ENCODE measurements around the gene SLC49A3. TPM values are rescaled to one million over a fixed set of nuclear protein-coding genes. Genes with fewer than 3 reads are reported as not detected.
"Not testable (repeated sequence)": the region's sequence is repeated elsewhere in the genome, so short reads cannot be mapped to it uniquely, and the experiment has no call there.

The SLC49A3 gene
- total and polyA plus RNA-seq, 8 donors, result 2.7 to 18.8 (median 10.4) TPM

DNA sequence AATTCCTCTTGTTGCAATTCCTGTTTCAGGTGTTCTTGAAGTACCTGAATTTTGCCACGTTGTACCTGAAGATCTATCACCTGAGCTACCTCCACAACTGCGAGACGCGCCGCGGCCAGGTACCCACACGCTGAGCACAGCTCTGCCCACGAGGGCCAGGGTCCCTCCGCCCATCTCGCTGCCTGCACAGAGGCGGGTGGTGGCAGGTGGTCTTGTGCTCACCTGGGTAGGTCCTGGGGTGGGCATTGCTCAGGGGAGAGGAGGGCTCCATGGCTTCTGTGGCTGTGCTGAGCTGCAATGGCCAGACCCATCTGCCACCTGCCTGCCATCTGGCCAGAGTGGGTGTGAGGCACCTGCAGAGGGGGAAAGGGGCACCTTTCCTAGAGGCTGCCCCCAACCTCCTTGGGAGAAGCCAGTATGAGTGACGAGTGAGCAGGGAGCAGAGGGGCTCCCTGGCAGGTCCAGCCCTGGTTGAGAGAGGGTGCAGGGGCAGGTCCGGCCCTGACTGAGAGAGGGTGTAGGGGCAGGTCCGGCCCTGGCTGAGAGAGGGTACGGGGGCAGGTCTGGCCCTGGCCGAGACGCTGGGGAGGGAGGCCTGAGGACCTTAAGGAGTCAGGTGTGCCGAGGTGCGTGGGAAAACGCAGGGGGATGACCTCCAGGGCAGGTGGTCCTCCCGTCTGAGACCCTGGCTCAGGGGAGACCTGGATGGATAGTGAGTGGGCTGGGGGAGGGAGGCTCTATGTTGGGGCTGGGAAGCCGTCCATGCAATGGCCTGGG lies 52.9 kb downstream of the SLC49A3 start:
- Histone ChIP-seq H3K9me3 (peaks cover 0 to 15% (median 0%) of the 10 kb centered on the region in 4 donors), H3K27ac (no peak overlapping the region), H3K4me1 (no peaks in the 10 kb centered on the region), H3K4me3 (no peak overlapping the region), H3K27me3 (peaks cover 0 to 45% (median 0%) of the 10 kb centered on the region in 3 donors), H3K36me3 (no peaks in the 10 kb centered on the region)
- intact Hi-C loops (cut with DNase I; ENCODE audit: low total_unique reads), result no loop called here
- DNase-seq, result no peak
- TF ChIP-seq, protein P1, sequence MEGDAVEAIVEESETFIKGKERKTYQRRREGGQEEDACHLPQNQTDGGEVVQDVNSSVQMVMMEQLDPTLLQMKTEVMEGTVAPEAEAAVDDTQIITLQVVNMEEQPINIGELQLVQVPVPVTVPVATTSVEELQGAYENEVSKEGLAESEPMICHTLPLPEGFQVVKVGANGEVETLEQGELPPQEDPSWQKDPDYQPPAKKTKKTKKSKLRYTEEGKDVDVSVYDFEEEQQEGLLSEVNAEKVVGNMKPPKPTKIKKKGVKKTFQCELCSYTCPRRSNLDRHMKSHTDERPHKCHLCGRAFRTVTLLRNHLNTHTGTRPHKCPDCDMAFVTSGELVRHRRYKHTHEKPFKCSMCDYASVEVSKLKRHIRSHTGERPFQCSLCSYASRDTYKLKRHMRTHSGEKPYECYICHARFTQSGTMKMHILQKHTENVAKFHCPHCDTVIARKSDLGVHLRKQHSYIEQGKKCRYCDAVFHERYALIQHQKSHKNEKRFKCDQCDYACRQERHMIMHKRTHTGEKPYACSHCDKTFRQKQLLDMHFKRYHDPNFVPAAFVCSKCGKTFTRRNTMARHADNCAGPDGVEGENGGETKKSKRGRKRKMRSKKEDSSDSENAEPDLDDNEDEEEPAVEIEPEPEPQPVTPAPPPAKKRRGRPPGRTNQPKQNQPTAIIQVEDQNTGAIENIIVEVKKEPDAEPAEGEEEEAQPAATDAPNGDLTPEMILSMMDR (IDR thresholded peaks at IDR 0.05), result no peak
- no peak for TF ChIP-seq POLR2A (IDR thresholded peaks at IDR 0.05)
- TF ChIP-seq EP300 (IDR thresholded peaks at IDR 0.05), result no peak
- no peak for TF ChIP-seq POLR2AphosphoS5 (IDR thresholded peaks at IDR 0.05)
- 81 to 88% (median 83%) methylated on average over 21 to 22 of the region's 22 CpGs for WGBS, 5 donors

DNA sequence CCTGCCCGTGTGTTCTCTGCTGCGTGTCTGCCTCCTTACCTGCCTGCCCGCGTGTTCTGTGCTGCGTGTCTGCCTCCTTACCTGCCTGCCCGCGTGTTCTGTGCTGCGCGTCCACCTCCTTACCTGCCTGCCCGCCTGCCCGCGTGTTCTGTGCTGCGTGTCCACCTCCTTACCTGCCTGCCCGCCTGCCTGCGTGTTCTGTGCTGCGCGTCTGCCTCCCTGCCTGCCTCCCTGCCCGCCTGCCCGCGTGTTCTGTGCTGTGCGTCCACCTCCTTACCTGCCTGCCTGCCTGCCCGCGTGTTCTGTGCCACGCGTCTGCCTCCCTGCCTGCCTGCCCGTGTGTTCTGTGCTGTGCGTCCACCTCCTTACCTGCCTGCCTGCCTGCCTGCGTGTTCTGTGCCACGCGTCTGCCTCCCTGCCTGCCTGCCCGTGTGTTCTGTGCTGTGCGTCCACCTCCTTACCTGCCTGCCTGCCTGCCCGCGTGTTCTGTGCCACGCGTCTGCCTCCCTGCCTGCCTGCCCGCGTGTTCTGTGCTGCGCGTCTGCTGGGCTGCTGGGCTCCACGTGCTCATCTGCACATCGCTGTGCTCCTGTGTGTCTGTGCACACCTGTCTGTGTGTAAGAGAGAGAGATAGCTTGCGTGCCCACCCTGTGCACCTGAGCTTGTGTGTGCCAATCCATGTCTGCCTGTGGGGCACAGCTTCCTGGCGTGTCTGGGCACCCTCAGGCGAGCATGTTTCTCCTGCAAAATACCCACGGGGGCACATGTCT lies 53.7 kb downstream of the SLC49A3 start:
- Histone ChIP-seq H3K9me3 (peaks cover 0 to 15% (median 0%) of the 10 kb centered on the region in 4 donors), H3K27me3 (peaks cover 0 to 50% (median 0%) of the 10 kb centered on the region in 3 donors)
- H3K4me1 ChIP-seq; DNase-seq; H3K36me3 ChIP-seq; H3K27ac ChIP-seq; H3K4me3 ChIP-seq; intact Hi-C loops (cut with DNase I; ENCODE audit: low total_unique reads): not testable (repeated sequence)
- 91 to 93% (median 92%) methylated on average over 43 to 46 of the region's 46 CpGs for WGBS, 5 donors

DNA sequence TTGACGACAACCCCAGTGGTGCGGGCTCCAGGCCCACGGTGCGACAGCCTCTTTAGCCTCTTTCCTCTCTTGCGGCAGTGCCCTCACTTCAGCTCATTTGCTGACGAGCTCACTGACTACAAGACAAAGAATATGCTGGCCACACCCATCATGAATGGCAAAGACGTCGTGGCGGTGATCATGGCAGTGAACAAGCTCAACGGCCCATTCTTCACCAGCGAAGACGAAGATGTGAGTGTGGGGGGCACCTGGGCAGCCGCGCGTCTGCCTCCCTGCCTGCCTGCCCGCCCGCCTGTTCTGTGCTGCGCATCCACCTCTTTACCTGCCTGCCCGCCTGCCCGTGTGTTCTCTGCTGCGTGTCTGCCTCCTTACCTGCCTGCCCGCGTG lies 54.4 kb downstream of the SLC49A3 start:
- intact Hi-C loops (cut with DNase I; ENCODE audit: low total_unique reads), result no loop called here
- TF ChIP-seq, protein P1 (IDR thresholded peaks at IDR 0.05), result no peak
- TF ChIP-seq EP300 (IDR thresholded peaks at IDR 0.05), result no peak
- no peak for TF ChIP-seq POLR2AphosphoS5 (IDR thresholded peaks at IDR 0.05)
- no peak for TF ChIP-seq POLR2A (IDR thresholded peaks at IDR 0.05)
- no peak for DNase-seq
- WGBS, 5 donors, result 75 to 81% (median 76%) methylated on average over 19 to 23 of the region's 23 CpGs
- no peaks in the 10 kb centered on the region for H3K4me1 ChIP-seq
- no peak overlapping the region for H3K27ac ChIP-seq
- H3K9me3 ChIP-seq, result peaks cover 0 to 15% (median 0%) of the 10 kb centered on the region in 4 donors
- peaks cover 0 to 54% (median 0%) of the 10 kb centered on the region in 3 donors for H3K27me3 ChIP-seq
- no peak overlapping the region for H3K4me3 ChIP-seq
- H3K36me3 ChIP-seq, result no peaks in the 10 kb centered on the region

DNA sequence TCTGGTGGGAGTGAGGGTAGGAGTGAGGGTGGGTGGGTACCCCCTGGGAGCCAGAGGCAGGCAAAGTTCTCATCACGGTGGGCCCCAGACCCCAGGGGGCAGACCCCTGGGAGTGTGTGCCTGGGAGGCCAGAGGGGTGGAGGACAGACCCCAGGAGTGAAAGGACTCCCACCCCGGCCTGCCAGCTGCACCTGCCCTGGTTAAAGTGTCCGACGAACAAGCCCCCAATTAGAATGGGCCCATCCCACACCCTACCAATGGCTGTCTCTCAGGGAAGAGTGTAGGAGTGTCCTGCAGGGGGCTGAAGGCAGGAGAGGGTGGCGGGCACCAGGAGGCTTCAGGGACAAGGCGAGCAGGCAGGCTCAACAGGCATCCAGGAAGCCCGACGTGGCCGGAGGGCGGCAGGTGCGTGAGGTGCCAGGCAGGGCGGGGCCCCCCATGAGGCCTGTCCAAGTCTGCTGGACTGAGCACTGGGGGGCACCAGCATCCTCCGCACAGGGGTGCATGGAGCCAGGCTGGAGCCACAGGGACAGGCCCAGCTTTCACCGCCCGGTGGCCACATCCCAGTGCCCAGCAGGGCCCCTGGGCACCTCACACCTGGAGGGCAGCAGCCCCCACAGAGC lies 54.9 kb downstream of the SLC49A3 start:
- no peaks in the 10 kb centered on the region for H3K36me3 ChIP-seq
- peaks cover 0 to 54% (median 3%) of the 10 kb centered on the region in 3 donors for H3K27me3 ChIP-seq
- WGBS, 5 donors, result 63 to 75% (median 71%) methylated on average over 12 to 15 of the region's 15 CpGs
- intact Hi-C loops (cut with DNase I; ENCODE audit: low total_unique reads), result no loop called here
- peaks cover 0 to 15% (median 0%) of the 10 kb centered on the region in 4 donors for H3K9me3 ChIP-seq
- no peaks in the 10 kb centered on the region for H3K4me1 ChIP-seq
- no peak overlapping the region for H3K4me3 ChIP-seq
- no peak for DNase-seq
- TF ChIP-seq POLR2A (IDR thresholded peaks at IDR 0.05), result no peak
- TF ChIP-seq, protein P1 (IDR thresholded peaks at IDR 0.05), result no peak
- TF ChIP-seq EP300 (IDR thresholded peaks at IDR 0.05), result no peak
- no peak for TF ChIP-seq POLR2AphosphoS5 (IDR thresholded peaks at IDR 0.05)
- no peak overlapping the region for H3K27ac ChIP-seq

Data from stomach (tissue), 9 donors.